Brain microvascular endothelial cell (primary cell): ENCODE data around the gene ATP23.

Source experiments
- DNase-seq: peaks from one replicate; pipeline ENCODE4 v3.0.0-alpha.2; 2020
- H3K27ac ChIP-seq: fragments of 250-450 bp; sonication (Bioruptor Pico); 2 replicates; pipeline ENCODE4 v1.5.1; 2020; ENCODE audit warnings: mild to moderate bottlenecking, moderate library complexity
- H3K27me3 ChIP-seq: fragments of 250-450 bp; sonication (Bioruptor Pico); replicated peaks from 2 replicates; pipeline ENCODE4 v1.5.1; 2020; ENCODE audit warnings: mild to moderate bottlenecking
- H3K36me3 ChIP-seq: fragments of 250-450 bp; sonication (Bioruptor Pico); replicated peaks from 2 replicates; pipeline ENCODE4 v1.5.1; 2020; ENCODE audit warnings: mild to moderate bottlenecking
- H3K4me3 ChIP-seq: 2 replicates; pipeline ENCODE4 v1.5.1; 2011; ENCODE audit warnings: low read depth, mild to moderate bottlenecking, control low read depth, low read length, moderate library complexity
- in situ Hi-C: cut with HindIII; loops from 2 replicates; pipeline ENCODE4 v1.10.0; 2017; ENCODE audit warnings: low sequenced_read_pairs, low pct_ligation_motif_present
- TF ChIP-seq, protein P1 (sequence below): IDR thresholded peaks from 2 replicates; pipeline ENCODE4 v1.5.1; 2011; ENCODE audit warnings: low read depth, mild to moderate bottlenecking, moderate library complexity, low read length, control low read depth, inconsistent platforms; ENCODE audit errors: missing control alignments

Gene ATP23

DNA sequence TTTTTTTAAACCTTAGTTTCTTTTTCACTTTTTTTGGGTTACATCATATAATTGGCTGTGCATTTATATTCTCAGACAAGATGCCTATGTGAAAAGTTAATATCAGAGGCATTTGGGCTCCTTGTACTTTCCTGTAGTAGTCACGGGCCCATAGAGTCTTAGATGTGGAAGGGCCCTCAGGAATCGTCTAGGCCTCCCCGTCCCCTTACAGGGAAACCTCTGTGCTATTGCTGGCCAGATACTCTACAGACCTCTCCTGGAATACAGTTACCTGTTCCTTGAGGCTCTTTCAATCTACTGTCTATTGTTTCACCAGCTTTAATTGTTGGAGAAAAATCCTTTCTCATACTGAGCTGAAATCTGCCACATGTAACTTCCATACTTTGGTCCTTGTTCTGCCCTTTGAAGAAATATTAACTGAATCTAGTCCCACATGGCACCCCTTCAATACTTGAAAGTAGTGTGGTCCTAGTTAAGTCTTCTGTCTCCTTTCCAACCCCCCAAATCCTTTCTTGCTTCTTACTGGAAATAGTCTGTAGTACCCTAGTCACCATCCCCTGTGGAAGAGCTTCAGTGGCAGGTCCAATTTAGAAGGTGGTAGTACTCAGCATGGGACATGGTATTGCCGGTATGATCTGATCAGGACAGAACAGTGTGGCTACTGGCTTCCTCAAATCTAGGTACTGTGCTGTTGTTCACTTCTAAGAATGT, 3.1 kb downstream of the ATP23 start:
- Histone ChIP-seq H3K4me3 (no peak overlapping the region), H3K27ac (no peak overlapping the region), H3K36me3 (no peaks in the 10 kb centered on the region), H3K27me3 (no peaks in the 10 kb centered on the region)
- TF ChIP-seq, protein P1, sequence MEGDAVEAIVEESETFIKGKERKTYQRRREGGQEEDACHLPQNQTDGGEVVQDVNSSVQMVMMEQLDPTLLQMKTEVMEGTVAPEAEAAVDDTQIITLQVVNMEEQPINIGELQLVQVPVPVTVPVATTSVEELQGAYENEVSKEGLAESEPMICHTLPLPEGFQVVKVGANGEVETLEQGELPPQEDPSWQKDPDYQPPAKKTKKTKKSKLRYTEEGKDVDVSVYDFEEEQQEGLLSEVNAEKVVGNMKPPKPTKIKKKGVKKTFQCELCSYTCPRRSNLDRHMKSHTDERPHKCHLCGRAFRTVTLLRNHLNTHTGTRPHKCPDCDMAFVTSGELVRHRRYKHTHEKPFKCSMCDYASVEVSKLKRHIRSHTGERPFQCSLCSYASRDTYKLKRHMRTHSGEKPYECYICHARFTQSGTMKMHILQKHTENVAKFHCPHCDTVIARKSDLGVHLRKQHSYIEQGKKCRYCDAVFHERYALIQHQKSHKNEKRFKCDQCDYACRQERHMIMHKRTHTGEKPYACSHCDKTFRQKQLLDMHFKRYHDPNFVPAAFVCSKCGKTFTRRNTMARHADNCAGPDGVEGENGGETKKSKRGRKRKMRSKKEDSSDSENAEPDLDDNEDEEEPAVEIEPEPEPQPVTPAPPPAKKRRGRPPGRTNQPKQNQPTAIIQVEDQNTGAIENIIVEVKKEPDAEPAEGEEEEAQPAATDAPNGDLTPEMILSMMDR, result no peak
- DNase-seq, result no peak
- in situ Hi-C loops, result no loop called here

DNA sequence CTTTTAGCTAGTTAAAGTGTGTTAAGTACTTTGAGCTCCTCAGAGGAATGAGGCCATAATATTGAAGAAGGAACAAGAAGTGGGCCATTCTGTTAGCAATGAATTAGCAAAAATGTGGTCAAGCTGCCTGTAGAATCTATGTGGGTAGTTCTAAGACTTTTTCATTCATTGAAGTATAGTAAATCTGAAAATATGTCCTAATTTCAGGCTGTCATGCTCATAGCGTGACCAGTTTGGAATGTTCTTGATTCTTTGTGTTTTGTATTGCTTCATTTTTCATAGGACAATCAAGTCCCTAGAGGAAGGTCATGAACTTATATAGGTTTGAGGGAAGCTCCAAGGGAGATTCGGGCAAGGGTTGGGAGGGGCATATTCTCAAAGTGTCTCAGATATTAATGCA, 11.4 kb downstream of the ATP23 start:
- no peak overlapping the region for H3K4me3 ChIP-seq
- no peak for DNase-seq
- in situ Hi-C loops, result no loop called here
- TF ChIP-seq, protein P1, result no peak
- H3K36me3 ChIP-seq, result no peaks in the 10 kb centered on the region
- no peaks in the 10 kb centered on the region for H3K27me3 ChIP-seq
- H3K27ac ChIP-seq, result no peak overlapping the region

DNA sequence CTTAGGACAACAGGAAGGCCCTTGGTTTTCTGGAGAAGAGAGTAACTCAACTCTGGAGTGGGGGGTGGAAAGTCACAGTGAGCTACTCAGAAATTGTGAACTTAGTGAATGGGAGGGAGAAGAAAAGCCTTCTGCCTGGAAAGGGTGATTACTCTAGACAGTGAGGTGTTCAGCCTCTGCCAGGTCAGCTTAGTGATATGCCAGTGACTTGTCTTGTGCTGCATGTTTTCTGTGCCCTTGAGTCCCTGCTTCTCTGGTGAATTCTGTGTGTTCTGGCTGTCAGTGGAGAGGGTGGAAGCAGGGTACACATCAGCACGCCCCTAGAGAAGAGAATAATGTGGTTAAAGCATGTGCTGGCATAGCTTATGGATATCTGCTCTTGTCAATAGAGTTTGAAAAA, 13.4 kb downstream of the ATP23 start:
- TF ChIP-seq, protein P1, result no peak
- no peak overlapping the region for H3K4me3 ChIP-seq
- DNase-seq, result no peak
- no peak overlapping the region for H3K27ac ChIP-seq
- no peaks in the 10 kb centered on the region for H3K27me3 ChIP-seq
- H3K36me3 ChIP-seq, result no peaks in the 10 kb centered on the region
- in situ Hi-C loops, result no loop called here

DNA sequence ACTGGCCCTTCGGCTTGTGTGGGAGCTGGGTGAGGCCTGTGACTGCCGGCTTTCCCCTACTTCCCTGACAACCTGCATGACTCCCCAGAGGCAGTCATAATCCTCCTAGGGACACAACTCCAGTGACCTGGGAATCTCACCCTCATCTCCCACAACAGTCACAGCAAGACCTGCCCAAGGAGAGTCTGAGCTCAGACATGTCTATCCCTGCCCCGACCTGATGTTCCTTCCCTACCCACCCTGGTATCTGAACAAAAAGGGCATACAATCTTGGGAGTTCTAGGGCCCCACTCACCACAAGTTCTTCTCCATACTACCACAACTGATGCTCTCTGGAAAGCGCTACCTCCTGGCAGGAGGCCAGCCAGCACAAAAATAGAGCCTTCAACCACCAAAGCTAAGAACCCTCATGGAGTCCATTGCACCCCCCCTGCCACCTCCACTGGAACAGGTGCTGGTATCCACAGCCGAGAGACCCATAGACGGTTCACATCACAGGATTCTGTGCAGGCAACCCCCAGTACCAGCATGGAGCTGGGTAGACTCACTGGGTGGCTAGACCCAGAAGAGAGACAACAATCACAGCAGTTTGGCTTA, 16.8 kb downstream of the ATP23 start:
- TF ChIP-seq, protein P1, result no peak
- DNase-seq, result no peak
- in situ Hi-C loops, result no loop called here
- H3K4me3 ChIP-seq, result no peak overlapping the region
- H3K36me3 ChIP-seq, result no peaks in the 10 kb centered on the region
- H3K27me3 ChIP-seq, result no peaks in the 10 kb centered on the region
- no peak overlapping the region for H3K27ac ChIP-seq

DNA sequence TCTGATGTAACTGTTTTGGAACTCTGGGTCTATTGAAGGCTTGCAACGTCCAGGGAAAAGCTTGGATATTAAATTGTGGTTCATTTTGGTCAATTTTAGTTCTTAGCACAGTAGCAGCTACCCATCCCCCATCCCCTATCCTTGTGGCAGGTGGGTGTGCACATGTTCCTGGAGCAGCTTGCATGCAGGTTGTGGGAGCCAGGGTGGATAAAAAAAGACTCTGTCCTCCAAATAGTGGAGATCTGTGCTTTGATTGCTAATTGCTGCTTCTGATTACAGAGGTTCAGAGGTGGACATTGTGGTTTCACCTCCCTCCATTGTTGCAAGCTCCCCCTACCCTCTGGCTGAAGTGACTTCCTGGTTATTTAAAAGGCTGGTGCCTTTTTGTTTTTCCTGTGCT, 23.1 kb downstream of the ATP23 start:
- no peak for DNase-seq
- no peak overlapping the region for H3K4me3 ChIP-seq
- H3K27me3 ChIP-seq, result no peaks in the 10 kb centered on the region
- no peak overlapping the region for H3K27ac ChIP-seq
- TF ChIP-seq, protein P1, result no peak
- in situ Hi-C loops, result no loop called here
- no peaks in the 10 kb centered on the region for H3K36me3 ChIP-seq

DNA sequence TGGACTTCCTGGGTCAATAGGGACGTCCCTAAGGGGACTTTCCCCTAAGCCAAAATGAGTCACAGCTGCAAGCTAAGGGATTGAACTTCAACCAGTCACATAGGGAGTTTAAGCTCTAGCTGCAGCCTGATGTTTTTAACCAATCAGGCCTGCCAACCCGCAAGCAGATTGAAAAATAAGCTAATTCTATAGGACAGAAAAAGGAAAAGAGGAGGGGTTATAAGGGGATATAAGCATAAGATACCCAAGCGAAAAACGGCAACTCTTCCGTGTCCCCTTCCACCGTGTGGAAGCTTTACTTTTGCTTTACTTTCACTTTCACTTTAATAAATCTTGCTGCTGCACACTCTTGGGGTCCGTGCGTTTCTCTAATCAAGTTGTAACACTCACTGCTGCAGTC, 24.4 kb downstream of the ATP23 start:
- no peaks in the 10 kb centered on the region for H3K36me3 ChIP-seq
- TF ChIP-seq, protein P1, result no peak
- no peak overlapping the region for H3K4me3 ChIP-seq
- no peaks in the 10 kb centered on the region for H3K27me3 ChIP-seq
- DNase-seq, result no peak
- no peak overlapping the region for H3K27ac ChIP-seq
- in situ Hi-C loops, result no loop called here
